ENCODE results near the gene CFI. TPM values are rescaled to one million over a fixed set of nuclear protein-coding genes. Genes with fewer than 3 reads are reported as not detected.

CFI gene
- total and polyA plus RNA-seq, 2 experiments from 2014 or later: 112 to 163 TPM

GRCh38 chr4:109719604-109720003, 82.2 kb downstream of the CFI start:
- Histone ChIP-seq H2AFZ (no peak overlapping the region), H3K79me2 (peaks cover 68% of the 10 kb centered on the region), H3K4me3 (no peak overlapping the region), H3K27ac (no peak overlapping the region), H3K27me3 (no peaks in the 10 kb centered on the region), H3K9me2 (replicated peaks; ENCODE audit: insufficient read depth) (no peaks in the 10 kb centered on the region), H3K4me2 (no peak overlapping the region), H3K36me3 (replicated peaks; ENCODE audit: insufficient read depth, low read depth) (no peaks in the 10 kb centered on the region), H4K20me1 (ENCODE audit: insufficient read depth, poor library complexity, severe bottlenecking) (peaks cover 6% of the 10 kb centered on the region), H3K9me3 (ENCODE audit: low read depth) (no peaks in the 10 kb centered on the region), H3K4me1 (ENCODE audit: insufficient read depth) (no peaks in the 10 kb centered on the region)
- TF ChIP-seq, protein P1, sequence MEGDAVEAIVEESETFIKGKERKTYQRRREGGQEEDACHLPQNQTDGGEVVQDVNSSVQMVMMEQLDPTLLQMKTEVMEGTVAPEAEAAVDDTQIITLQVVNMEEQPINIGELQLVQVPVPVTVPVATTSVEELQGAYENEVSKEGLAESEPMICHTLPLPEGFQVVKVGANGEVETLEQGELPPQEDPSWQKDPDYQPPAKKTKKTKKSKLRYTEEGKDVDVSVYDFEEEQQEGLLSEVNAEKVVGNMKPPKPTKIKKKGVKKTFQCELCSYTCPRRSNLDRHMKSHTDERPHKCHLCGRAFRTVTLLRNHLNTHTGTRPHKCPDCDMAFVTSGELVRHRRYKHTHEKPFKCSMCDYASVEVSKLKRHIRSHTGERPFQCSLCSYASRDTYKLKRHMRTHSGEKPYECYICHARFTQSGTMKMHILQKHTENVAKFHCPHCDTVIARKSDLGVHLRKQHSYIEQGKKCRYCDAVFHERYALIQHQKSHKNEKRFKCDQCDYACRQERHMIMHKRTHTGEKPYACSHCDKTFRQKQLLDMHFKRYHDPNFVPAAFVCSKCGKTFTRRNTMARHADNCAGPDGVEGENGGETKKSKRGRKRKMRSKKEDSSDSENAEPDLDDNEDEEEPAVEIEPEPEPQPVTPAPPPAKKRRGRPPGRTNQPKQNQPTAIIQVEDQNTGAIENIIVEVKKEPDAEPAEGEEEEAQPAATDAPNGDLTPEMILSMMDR (IDR thresholded peaks at IDR 0.05; ENCODE audit: poor library complexity): no peak
- TF ChIP-seq EZH2 (IDR thresholded peaks at IDR 0.05; ENCODE audit: borderline replicate concordance) (no peak), EZH2phosphoT487 (IDR thresholded peaks at IDR 0.05; ENCODE audit: low read depth, severe bottlenecking, unreplicated experiment) (no peak)
- DNase-seq (ENCODE audit: low spot score): no peak
- WGBS (ENCODE audit: low lambda C conversion rate, missing lambda C conversion rate): 96% methylated on average over 4 of the region's 4 CpGs

- Histone ChIP-seq H3K4me1 (ENCODE audit: insufficient read depth) (no peaks in the 10 kb centered on the region), H3K36me3 (replicated peaks; ENCODE audit: insufficient read depth, low read depth) (no peaks in the 10 kb centered on the region), H3K27me3 (no peaks in the 10 kb centered on the region), H3K27ac (no peak overlapping the region), H4K20me1 (ENCODE audit: insufficient read depth, poor library complexity, severe bottlenecking) (peaks cover 6% of the 10 kb centered on the region), H3K4me3 (no peak overlapping the region), H3K79me2 (peaks cover 59% of the 10 kb centered on the region), H3K9me3 (ENCODE audit: low read depth) (no peaks in the 10 kb centered on the region), H3K4me2 (no peak overlapping the region), H2AFZ (no peak overlapping the region), H3K9me2 (replicated peaks; ENCODE audit: insufficient read depth) (no peaks in the 10 kb centered on the region)
- TF ChIP-seq, protein P1 (IDR thresholded peaks at IDR 0.05; ENCODE audit: poor library complexity): no peak
- TF ChIP-seq EZH2phosphoT487 (IDR thresholded peaks at IDR 0.05; ENCODE audit: low read depth, severe bottlenecking, unreplicated experiment): no peak
- no peak for TF ChIP-seq EZH2 (IDR thresholded peaks at IDR 0.05; ENCODE audit: borderline replicate concordance)
- 85% methylated on average over 1 of the region's 1 CpG for WGBS (ENCODE audit: low lambda C conversion rate, missing lambda C conversion rate)
- no peak for DNase-seq (ENCODE audit: low spot score)
Observed at GRCh38 chr4:109718759-109719158, 83.0 kb downstream of the CFI start.

DNA sequence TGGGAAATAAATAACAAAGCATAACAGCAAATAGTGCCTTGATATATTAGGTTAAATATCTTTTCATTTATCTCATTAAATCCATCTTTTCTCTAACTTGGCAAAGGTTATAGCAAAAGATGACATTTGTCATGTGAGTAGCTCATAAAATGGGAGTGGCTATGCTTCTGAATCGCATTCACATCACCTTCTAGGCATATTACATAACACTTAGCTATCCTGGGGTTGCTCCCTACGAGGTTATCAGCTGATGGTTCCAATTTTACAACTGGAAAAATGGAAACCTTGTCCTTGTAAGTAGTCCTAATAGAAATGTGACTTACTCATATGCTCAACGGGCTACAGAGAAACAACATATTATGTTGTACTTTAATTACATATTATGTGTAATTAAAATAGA, 88.3 kb downstream of the CFI start:
- 90% methylated on average over 3 of the region's 3 CpGs for WGBS (ENCODE audit: low lambda C conversion rate, missing lambda C conversion rate)

More for the DNA sequence above, 88.3 kb downstream of the CFI start:
- peaks cover 6% of the 10 kb centered on the region for H4K20me1 ChIP-seq (ENCODE audit: insufficient read depth, poor library complexity, severe bottlenecking)
- no peak overlapping the region for H2AFZ ChIP-seq
- H3K36me3 ChIP-seq (replicated peaks; ENCODE audit: insufficient read depth, low read depth): no peaks in the 10 kb centered on the region
- H3K9me2 ChIP-seq (replicated peaks; ENCODE audit: insufficient read depth): no peaks in the 10 kb centered on the region
- H3K9me3 ChIP-seq (ENCODE audit: low read depth): no peaks in the 10 kb centered on the region
- H3K4me1 ChIP-seq (ENCODE audit: insufficient read depth): no peaks in the 10 kb centered on the region
- H3K79me2 ChIP-seq: peaks cover 9% of the 10 kb centered on the region
- H3K27ac ChIP-seq: no peak overlapping the region
- DNase-seq (ENCODE audit: low spot score): no peak
- H3K4me2 ChIP-seq: no peak overlapping the region
- no peaks in the 10 kb centered on the region for H3K27me3 ChIP-seq
- no peak overlapping the region for H3K4me3 ChIP-seq
- no peak for TF ChIP-seq EZH2phosphoT487 (IDR thresholded peaks at IDR 0.05; ENCODE audit: low read depth, severe bottlenecking, unreplicated experiment)
- TF ChIP-seq EZH2 (IDR thresholded peaks at IDR 0.05; ENCODE audit: borderline replicate concordance): no peak
- TF ChIP-seq, protein P1 (IDR thresholded peaks at IDR 0.05; ENCODE audit: poor library complexity): no peak

All from hepatocyte (in vitro differentiated cells).